Esophagus muscularis mucosa (tissue), 4 donors: ENCODE data around the gene CHST6.

ENCODE experiments used
- CTCF ChIP-seq, 3 experiments: fragments of 200-600 bp in 2 of 3; fragments of 450-650 bp in 1 of 3; sonication (generic) in 2 of 3; IDR thresholded peaks; one replicate each; pipeline ENCODE4 v1.5.1; 2017 to 2019; ENCODE audit warnings: antibody characterized with exemption in 3 of 3, mild to moderate bottlenecking in 2 of 3, moderate library complexity in 1 of 3
- EP300 ChIP-seq: sonication (generic); formaldehyde crosslinking; IDR thresholded peaks from one replicate; pipeline ENCODE4 v1.6.1; 2017; ENCODE audit warnings: antibody characterized with exemption
- POLR2A ChIP-seq: fragments of 450-650 bp; IDR thresholded peaks from one replicate; pipeline ENCODE4 v1.6.1; 2017; ENCODE audit warnings: antibody characterized with exemption, moderate library complexity, mild to moderate bottlenecking, low read depth

GRCh38 chr16:75479421-75479990 is 15.7 kb downstream of the CHST6 start:
- TF ChIP-seq CTCF (IDR thresholded peaks at IDR 0.05) (no peak), EP300 (no peak), POLR2A (no peak)
